ENCODE measurements around the gene U2AF1L4. TPM values are rescaled to one million over a fixed set of nuclear protein-coding genes. Genes with fewer than 3 reads are reported as not detected.

The U2AF1L4 gene
- total RNA-seq, 4 donors from 2014 or later, result 14.8 to 30.5 (median 19.7) TPM

DNA sequence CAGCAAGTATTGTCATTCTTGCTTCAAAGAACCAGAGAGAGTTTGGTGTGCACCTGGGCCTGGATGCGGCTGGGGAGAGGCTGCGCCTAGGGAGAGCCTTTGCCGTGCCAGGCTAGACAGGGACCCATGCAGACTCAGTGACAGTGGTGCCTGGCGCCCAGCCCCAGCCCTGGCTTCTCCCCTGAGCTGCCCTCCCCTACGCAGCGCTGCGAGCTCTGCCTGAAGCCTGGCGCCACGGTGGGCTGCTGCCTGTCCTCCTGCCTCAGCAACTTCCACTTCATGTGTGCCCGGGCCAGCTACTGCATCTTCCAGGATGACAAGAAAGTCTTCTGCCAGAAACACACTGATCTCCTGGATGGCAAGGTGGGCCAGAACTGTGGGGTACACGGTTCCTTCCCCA lies 15.5 kb downstream of the U2AF1L4 start:
- TF ChIP-seq, protein P1, sequence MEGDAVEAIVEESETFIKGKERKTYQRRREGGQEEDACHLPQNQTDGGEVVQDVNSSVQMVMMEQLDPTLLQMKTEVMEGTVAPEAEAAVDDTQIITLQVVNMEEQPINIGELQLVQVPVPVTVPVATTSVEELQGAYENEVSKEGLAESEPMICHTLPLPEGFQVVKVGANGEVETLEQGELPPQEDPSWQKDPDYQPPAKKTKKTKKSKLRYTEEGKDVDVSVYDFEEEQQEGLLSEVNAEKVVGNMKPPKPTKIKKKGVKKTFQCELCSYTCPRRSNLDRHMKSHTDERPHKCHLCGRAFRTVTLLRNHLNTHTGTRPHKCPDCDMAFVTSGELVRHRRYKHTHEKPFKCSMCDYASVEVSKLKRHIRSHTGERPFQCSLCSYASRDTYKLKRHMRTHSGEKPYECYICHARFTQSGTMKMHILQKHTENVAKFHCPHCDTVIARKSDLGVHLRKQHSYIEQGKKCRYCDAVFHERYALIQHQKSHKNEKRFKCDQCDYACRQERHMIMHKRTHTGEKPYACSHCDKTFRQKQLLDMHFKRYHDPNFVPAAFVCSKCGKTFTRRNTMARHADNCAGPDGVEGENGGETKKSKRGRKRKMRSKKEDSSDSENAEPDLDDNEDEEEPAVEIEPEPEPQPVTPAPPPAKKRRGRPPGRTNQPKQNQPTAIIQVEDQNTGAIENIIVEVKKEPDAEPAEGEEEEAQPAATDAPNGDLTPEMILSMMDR (IDR thresholded peaks at IDR 0.05; ENCODE audit: low read depth), result no peak

DNA sequence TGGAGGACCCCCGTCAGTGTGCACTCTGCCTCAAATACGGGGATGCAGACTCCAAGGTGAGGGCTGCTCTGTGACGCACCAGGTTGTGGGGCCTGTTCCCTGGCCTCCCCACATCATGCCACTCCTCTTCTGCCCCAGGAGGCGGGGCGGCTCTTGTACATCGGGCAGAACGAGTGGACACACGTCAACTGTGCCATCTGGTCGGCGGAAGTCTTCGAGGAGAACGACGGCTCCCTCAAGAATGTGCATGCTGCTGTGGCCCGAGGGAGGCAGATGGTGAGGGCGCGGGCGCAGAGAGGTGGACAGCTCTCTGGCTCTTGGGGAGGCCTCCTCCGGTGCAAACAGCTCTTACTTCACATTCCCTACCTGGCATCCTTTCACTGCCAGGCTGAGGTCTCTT lies 16.2 kb downstream of the U2AF1L4 start:
- TF ChIP-seq, protein P1 (IDR thresholded peaks at IDR 0.05; ENCODE audit: low read depth), result no peak

DNA sequence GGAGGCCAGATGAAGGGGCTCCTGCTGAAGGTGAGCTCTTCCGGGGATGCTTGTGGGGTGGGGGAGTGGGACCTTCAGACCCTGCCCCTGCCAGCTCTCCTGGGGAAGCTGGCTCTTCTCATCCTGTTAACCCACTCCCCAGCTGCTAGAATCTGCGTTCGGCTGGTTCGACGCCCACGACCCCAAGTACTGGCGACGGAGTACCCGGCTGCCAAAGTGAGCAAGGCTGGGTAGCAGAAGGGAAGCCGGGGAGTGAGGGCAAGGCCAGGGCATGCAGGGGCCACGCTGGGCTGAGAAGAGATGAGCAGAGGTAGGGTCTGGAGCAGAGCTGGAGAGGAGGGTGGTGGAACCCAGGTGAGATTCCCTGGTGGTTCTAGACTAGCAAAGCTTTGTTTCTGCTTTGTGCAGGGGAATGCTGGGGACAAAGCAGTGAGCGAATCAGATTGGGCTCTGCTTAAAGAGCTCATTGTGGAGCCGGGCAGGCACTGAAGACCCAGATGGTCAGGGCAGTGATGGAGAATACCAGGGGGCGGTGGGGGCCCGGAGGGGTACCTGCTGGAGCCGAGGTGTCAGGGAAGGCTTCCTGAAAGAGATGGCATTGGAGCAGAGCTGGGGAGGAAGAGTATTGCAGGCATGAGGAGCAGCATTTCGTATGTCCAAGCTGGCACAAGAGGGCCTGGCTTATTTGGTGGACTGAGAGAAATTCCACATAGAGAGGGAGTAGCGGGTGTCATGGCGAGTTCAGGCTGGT lies 17.1 kb downstream of the U2AF1L4 start:
- TF ChIP-seq, protein P1 (IDR thresholded peaks at IDR 0.05; ENCODE audit: low read depth), result no peak

DNA sequence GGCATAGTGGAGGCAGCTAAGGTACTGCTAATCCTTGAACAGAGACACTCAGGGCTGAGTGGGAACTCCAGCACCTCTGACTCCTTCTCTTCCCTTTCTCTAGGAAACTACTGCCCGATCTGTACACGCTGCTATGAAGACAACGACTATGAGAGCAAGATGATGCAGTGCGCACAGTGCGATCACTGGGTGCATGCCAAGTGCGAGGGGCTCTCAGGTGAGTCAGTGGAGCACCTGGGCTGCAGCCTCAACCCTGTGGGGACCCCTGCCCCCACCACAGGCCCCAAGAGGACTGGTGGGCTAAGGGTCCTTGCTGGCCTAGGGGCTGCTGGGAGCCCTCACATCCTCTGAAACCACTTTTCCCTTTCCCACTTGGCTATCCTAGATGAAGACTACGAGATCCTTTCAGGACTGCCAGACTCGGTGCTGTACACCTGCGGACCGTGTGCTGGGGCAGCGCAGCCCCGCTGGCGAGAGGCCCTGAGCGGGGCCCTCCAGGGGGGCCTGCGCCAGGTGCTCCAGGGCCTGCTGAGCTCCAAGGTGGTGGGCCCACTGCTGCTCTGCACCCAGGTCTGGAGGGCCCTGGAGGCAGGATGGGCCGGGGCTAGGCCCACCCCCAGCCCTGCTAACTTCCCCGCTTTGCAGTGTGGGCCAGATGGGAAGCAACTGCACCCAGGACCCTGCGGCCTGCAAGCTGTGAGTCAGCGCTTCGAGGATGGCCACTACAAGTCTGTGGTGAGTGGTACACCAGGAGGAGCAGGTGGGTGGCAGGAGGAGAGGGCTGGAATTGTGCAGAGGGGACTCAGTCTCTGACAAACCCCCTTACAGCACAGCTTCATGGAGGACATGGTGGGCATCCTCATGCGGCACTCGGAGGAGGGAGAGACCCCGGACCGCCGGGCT lies 17.9 kb downstream of the U2AF1L4 start:
- TF ChIP-seq, protein P1 (IDR thresholded peaks at IDR 0.05; ENCODE audit: low read depth), result no peak

DNA sequence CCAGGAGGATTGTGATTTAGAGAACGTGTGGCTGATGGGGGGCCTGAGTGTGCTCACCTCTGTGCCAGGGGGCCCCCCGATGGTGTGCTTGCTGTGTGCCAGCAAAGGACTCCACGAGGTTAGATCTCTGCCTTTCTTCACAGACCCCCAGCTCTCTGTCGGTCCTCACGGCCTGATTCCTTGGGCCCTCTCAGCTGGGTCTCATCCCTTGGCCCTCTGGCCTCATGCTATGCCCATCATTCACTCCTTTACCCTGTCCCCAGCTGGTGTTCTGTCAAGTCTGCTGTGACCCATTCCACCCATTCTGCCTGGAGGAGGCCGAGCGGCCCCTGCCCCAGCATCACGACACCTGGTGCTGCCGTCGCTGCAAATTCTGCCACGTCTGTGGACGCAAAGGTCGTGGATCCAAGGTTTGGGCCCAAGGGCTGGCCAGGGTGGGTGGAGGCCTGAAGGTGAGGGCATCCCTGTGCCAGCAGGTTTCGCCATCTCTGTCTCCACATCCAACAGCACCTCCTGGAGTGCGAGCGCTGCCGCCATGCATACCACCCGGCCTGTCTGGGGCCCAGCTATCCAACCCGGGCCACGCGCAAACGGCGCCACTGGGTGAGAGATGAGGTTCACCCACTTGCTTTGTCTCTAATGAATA lies 19.9 kb downstream of the U2AF1L4 start:
- TF ChIP-seq, protein P1 (IDR thresholded peaks at IDR 0.05; ENCODE audit: low read depth), result no peak

DNA sequence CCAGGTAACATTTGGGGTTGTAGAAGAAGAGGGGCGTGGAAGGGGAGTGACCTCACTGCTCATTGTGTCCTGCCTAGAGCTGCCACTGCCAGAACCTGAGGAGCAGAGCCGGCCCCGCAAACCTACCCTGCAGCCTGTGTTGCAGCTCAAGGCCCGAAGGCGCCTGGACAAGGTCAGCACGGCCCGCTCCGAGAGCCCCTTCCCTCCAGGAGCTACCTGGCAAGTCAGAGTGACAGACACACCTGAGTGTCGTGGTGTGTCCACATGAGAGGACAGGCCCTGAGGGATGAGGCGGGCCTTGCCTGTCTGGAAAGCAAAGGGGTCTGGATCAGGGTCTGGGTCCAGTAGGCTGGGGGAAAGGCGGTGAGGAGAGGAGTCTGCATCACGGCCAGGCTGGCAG lies 20.7 kb downstream of the U2AF1L4 start:
- TF ChIP-seq, protein P1 (IDR thresholded peaks at IDR 0.05; ENCODE audit: low read depth), result no peak

DNA sequence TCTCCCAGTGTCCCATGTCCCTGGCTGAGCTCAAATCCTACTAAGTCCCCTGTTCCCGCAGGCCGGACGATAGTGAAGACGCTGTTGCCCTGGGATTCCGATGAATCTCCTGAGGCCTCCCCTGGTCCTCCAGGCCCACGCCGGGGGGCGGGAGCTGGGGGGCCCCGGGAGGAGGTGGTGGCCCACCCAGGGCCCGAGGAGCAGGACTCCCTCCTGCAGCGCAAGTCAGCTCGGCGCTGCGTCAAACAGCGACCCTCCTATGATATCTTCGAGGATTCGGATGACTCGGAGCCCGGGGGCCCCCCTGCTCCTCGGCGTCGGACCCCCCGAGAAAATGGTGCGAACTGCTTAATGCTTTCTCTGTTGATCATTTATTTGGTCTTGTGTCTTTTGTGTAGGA lies 21.5 kb downstream of the U2AF1L4 start:
- TF ChIP-seq, protein P1 (IDR thresholded peaks at IDR 0.05; ENCODE audit: low read depth), result no peak
